Peyer's patch (tissue), 4 donors: ENCODE results near the gene SLC38A4.

Source experiments
- POLR2A ChIP-seq, 2 donors: fragments of 450-650 bp; IDR thresholded peaks; one replicate each; pipeline ENCODE4 v1.5.1; 2017; ENCODE audit warnings: antibody characterized with exemption in 2 of 2, mild to moderate bottlenecking in 2 of 2, moderate library complexity in 2 of 2
- TF ChIP-seq, protein P1 (sequence below), 6 experiments: fragments of 450-650 bp in 4 of 6; fragments of 200-600 bp in 2 of 6; sonication (generic) in 1 of 6; IDR thresholded peaks; one replicate each; pipeline ENCODE4 v1.5.1; 2017 to 2019; ENCODE audit warnings: antibody characterized with exemption in 6 of 6, mild to moderate bottlenecking in 3 of 6, moderate library complexity in 1 of 6

DNA sequence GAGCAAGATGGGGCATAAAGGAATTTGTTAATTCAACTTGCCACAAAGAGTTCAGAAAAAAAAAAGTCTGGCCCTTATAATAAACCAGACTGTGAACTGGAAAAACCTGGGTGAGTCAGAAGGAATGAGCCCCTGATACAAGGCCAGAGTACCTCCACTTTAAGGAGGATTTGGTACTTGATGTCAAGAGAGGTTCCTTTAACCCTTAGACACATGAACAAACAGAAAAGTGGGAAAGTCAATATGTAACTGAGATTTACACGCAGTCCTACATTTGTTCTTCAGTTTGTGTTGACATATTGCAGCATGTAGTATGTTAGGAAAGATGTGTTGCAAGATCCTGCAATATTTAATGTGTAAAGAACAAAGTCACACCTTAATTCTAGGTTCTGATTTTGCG lies 14.2 kb upstream of the SLC38A4 start:
- TF ChIP-seq POLR2A (IDR thresholded peaks at IDR 0.05): no peak
- TF ChIP-seq, protein P1, sequence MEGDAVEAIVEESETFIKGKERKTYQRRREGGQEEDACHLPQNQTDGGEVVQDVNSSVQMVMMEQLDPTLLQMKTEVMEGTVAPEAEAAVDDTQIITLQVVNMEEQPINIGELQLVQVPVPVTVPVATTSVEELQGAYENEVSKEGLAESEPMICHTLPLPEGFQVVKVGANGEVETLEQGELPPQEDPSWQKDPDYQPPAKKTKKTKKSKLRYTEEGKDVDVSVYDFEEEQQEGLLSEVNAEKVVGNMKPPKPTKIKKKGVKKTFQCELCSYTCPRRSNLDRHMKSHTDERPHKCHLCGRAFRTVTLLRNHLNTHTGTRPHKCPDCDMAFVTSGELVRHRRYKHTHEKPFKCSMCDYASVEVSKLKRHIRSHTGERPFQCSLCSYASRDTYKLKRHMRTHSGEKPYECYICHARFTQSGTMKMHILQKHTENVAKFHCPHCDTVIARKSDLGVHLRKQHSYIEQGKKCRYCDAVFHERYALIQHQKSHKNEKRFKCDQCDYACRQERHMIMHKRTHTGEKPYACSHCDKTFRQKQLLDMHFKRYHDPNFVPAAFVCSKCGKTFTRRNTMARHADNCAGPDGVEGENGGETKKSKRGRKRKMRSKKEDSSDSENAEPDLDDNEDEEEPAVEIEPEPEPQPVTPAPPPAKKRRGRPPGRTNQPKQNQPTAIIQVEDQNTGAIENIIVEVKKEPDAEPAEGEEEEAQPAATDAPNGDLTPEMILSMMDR (IDR thresholded peaks at IDR 0.05): no peak
